ENCODE measurements around the gene CTSS. TPM values are rescaled to one million over a fixed set of nuclear protein-coding genes. Genes with fewer than 3 reads are reported as not detected.
"Not testable (repeated sequence)": the region's sequence is repeated elsewhere in the genome, so short reads cannot be mapped to it uniquely, and the experiment has no call there.

The CTSS gene
- total and polyA plus RNA-seq, 8 donors = 21.1 to 473 (median 27.6) TPM

- ATAC-seq = no peak
- peaks cover 8 to 22% of the 10 kb centered on the region in 2 donors for H3K4me1 ChIP-seq
- intact Hi-C loops (cut with DNase I) = no loop called here
These were observed 39.1 kb upstream of the CTSS start for GRCh38 chr1:150804671-150805070.

GRCh38 chr1:150799089-150799488 lies 33.5 kb upstream of the CTSS start:
- Histone ChIP-seq H3K4me3 (no peak overlapping the region), H3K36me3 (peaks cover 6 to 66% of the 10 kb centered on the region in 2 donors), H3K9me3 (no peaks in the 10 kb centered on the region), H3K27ac (no peak overlapping the region), H3K27me3 (no peaks in the 10 kb centered on the region), H3K4me1 (peaks cover 0 to under 1% of the 10 kb centered on the region in 2 donors)
- DNase-seq (no peak), ATAC-seq (no peak)
- intact Hi-C loops (cut with DNase I) = no loop called here
- TF ChIP-seq CTCF (IDR thresholded peaks at IDR 0.05) = no peak

More at GRCh38 chr1:150804671-150805070, 39.1 kb upstream of the CTSS start:
- Histone ChIP-seq H3K9me3 (no peaks in the 10 kb centered on the region), H3K27me3 (no peaks in the 10 kb centered on the region), H3K4me3 (no peak overlapping the region), H3K27ac (no peak overlapping the region), H3K36me3 (peaks cover 0 to 18% of the 10 kb centered on the region in 2 donors)
- no peak for TF ChIP-seq CTCF (IDR thresholded peaks at IDR 0.05)
- DNase-seq = no peak

GRCh38 chr1:150798525-150798924 lies 32.9 kb upstream of the CTSS start:
- no peak for TF ChIP-seq CTCF (IDR thresholded peaks at IDR 0.05)
- peaks cover 6 to 61% of the 10 kb centered on the region in 2 donors for H3K36me3 ChIP-seq
- intact Hi-C loops (cut with DNase I) = no loop called here
- no peak overlapping the region for H3K27ac ChIP-seq
- H3K4me3 ChIP-seq = no peak overlapping the region
- ATAC-seq (no peak), DNase-seq (no peak)
- H3K27me3 ChIP-seq = no peaks in the 10 kb centered on the region
- H3K4me1 ChIP-seq = peaks cover 0 to 6% of the 10 kb centered on the region in 2 donors
- no peaks in the 10 kb centered on the region for H3K9me3 ChIP-seq

GRCh38 chr1:150796374-150796773 lies 30.8 kb upstream of the CTSS start:
- Histone ChIP-seq H3K9me3 (no peaks in the 10 kb centered on the region), H3K4me3 (no peak overlapping the region), H3K36me3 (peaks cover 6 to 48% of the 10 kb centered on the region in 2 donors), H3K4me1 (peaks cover 0 to 23% of the 10 kb centered on the region in 2 donors), H3K27me3 (no peaks in the 10 kb centered on the region), H3K27ac (no peak overlapping the region)
- TF ChIP-seq CTCF (IDR thresholded peaks at IDR 0.05) = no peak
- ATAC-seq = no peak
- DNase-seq = no peak
- intact Hi-C loops (cut with DNase I) = no loop called here

GRCh38 chr1:150793778-150794177 lies 28.2 kb upstream of the CTSS start:
- ATAC-seq; H3K27me3 ChIP-seq; H3K4me3 ChIP-seq; intact Hi-C loops (cut with DNase I); DNase-seq; H3K9me3 ChIP-seq: not testable (repeated sequence)
- peaks cover 0 to 48% of the 10 kb centered on the region in 2 donors for H3K4me1 ChIP-seq
- H3K27ac ChIP-seq = peak overlapping the region in 1 of 2 donors; percentile 46
- H3K36me3 ChIP-seq = peaks cover 2 to 41% of the 10 kb centered on the region in 2 donors

- Histone ChIP-seq H3K27me3 (no peaks in the 10 kb centered on the region), H3K27ac (peak overlapping the region in 1 of 2 donors; percentile 46), H3K36me3 (peaks cover 0 to 35% of the 10 kb centered on the region in 2 donors), H3K4me1 (peaks cover 0 to 54% of the 10 kb centered on the region in 2 donors), H3K9me3 (no peaks in the 10 kb centered on the region), H3K4me3 (no peak overlapping the region)
- no peak for TF ChIP-seq CTCF (IDR thresholded peaks at IDR 0.05)
- DNase-seq (no peak), ATAC-seq (peak; percentile 45)
- intact Hi-C loops (cut with DNase I) = no loop called here
These were observed 27.6 kb upstream of the CTSS start for GRCh38 chr1:150793221-150793620.
